ENCODE results near the gene CEMP1.

DNA sequence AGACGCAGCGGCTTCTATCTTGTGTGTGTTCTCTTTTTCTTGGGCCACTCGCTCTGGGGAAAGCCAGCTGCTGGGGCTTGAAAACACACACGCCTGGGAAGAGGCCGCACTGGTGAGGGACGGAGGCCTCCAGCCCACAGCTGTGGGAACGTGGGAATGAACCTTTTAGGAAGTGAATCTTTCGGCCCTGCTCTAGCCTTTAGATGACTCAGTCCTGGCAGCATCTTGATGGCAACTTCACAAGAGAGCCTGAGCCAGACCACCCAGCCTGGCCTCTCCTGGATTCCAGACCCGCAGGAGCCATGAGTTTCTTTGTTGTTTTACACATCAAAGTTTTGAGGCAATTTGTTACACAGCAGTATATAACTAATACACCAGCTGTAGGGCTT lies 4.4 kb upstream of the CEMP1 start:
- TF ChIP-seq POLR2AphosphoS5 (IDR thresholded peaks at IDR 0.05) (no peak), CTCF (IDR thresholded peaks at IDR 0.05) (no peak), POLR2A (IDR thresholded peaks at IDR 0.05) (no peak)

Data from suprapubic skin (tissue), 4 donors.